Transverse colon (tissue), 4 donors: ENCODE data around the gene LMCD1.

Source experiments
- EP300 ChIP-seq: sonication (generic); formaldehyde crosslinking; IDR thresholded peaks from one replicate; pipeline ENCODE4 v1.6.1; 2017; ENCODE audit warnings: antibody characterized with exemption, low read depth
- POLR2A ChIP-seq: fragments of 450-650 bp; IDR thresholded peaks from one replicate; pipeline ENCODE4 v1.6.1; 2016; ENCODE audit warnings: antibody characterized with exemption, mild to moderate bottlenecking, moderate library complexity
- POLR2AphosphoS5 ChIP-seq, 3 donors: sonication (generic); formaldehyde crosslinking; IDR thresholded peaks; one replicate each; pipeline ENCODE4 v1.6.1; 2016; ENCODE audit warnings: antibody characterized with exemption in 3 of 3
- TF ChIP-seq, protein P1 (sequence below), 5 experiments: fragments of 200-600 bp in 3 of 5; fragments of 450-650 bp in 2 of 5; sonication (generic) in 3 of 5; IDR thresholded peaks; 1 replicate in 2 of 5; 2 replicates in 3 of 5; pipeline ENCODE4 v1.5.1; 2016 to 2017; ENCODE audit warnings: antibody characterized with exemption in 5 of 5, inconsistent platforms in 3 of 5, mild to moderate bottlenecking in 2 of 5, moderate library complexity in 1 of 5

DNA sequence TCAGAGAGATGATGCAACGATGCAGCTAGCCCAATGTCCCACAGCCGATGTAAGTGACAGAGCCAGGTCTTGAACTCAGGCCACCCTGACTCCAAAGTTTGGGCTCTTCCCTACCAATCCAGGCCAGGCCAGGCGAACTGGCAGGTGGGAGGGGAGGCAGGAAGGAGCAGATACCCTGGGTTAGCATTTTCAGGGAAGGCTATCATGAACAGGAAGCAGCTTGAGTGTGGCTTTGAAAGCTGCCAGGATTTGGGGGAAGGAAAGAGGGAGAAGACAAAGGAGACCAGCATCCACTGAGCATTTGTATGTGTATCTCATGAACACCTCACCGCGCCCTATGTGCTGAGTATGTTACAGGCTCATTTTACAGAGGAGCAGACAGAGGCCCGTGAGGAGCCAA lies 38.8 kb downstream of the LMCD1 start:
- TF ChIP-seq, protein P1, sequence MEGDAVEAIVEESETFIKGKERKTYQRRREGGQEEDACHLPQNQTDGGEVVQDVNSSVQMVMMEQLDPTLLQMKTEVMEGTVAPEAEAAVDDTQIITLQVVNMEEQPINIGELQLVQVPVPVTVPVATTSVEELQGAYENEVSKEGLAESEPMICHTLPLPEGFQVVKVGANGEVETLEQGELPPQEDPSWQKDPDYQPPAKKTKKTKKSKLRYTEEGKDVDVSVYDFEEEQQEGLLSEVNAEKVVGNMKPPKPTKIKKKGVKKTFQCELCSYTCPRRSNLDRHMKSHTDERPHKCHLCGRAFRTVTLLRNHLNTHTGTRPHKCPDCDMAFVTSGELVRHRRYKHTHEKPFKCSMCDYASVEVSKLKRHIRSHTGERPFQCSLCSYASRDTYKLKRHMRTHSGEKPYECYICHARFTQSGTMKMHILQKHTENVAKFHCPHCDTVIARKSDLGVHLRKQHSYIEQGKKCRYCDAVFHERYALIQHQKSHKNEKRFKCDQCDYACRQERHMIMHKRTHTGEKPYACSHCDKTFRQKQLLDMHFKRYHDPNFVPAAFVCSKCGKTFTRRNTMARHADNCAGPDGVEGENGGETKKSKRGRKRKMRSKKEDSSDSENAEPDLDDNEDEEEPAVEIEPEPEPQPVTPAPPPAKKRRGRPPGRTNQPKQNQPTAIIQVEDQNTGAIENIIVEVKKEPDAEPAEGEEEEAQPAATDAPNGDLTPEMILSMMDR (IDR thresholded peaks at IDR 0.05), result no peak
- TF ChIP-seq POLR2AphosphoS5 (IDR thresholded peaks at IDR 0.05) (no peak), POLR2A (no peak), EP300 (no peak)
